Right hindlimb (tissue), 1 donor: Measurements from ENCODE around the gene TAF4.
"Not testable (repeated sequence)": the region's sequence is repeated elsewhere in the genome, so short reads cannot be mapped to it uniquely, and the experiment has no call there.

Source experiments
- DNase-seq: peaks from one replicate; pipeline ENCODE4 v3.0.0-alpha.2; 2018

The TAF4 gene

DNA sequence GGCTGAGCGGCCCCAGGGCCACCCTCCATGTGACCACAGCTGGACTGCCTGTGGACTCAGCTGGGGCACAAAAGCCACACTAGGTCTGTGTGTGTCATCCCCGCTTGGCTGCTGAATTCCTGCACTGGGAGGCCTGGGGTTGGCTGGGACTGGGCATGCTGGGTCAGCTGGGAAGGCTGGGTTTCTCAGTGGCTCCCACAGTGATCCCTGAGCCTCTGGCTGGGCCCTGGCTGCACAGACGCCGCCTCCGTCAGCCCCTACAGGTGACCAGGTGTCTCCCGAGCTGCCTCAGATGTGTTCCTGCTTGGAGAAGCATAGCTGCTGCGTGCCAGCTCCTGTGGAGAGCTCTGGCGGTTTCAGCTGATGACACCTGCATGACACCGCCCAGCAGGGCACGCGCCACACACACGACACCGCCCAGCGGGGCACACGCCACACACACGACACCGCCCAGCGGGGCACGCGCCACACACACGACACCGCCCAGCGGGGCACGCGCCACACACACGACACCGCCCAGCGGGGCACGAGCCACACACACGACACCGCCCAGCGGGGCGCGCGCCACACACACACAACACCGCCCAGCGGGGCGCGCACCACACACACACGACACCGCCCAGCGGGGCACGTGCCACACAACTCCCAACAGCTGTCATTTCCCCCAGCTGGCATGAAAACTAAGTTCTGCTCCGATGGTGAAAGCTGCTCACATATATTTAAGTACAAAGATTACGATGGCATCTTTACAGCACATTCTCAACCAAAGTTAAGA lies 88.8 kb downstream of the TAF4 start:
- DNase-seq: no peak

DNA sequence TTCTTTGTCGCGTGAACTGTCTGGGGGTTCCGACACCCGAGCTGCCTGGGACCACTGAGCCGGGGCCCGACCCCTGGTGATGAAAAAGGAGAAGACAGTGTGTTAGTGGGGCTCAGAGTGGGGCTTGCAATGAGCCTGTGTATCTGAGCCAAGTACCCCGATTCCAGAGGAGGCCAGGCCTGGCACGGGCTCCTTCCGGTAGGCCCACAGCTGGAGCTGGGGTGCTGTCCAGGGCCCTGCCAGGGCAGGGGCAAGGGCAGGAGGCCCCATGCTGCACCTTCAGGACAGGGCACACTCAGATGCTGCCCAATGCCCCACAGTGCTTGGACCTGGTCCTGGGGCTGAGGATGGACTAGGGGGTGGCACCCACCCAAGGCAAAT lies 89.4 kb downstream of the TAF4 start:
- no peak for DNase-seq

DNA sequence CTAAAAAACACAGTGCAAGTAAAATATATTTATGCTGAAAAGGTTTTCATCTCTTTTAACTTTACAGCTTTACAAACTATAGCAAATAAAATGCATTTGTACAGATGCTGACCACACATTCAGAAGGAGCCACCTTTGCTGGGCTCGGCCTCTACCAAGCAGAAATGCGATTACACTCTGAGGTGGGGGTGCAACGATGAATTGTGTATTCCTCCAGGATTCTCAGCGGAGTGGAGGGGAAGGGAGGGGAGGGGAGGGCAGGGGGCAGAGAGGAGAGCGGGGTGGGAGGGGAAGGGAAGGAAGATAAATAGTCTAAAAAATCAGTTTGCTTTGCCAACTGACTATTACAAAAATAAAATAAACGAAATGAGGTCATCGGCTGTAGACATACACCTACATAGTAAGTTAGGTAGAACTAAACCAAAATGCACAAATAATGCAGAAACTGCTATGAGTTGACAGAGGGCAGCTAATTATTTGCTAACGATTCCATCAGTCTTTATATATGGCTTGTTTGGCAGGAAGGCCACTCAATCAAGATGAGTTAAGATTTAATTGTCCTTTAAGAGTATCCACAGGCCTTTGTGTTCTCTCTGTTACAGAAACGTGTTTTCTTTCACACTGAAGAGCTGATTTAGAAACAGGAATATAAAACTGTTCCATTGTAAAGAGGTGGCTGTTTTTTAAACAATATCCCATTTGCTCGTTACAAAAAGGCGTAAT lies 90.1 kb downstream of the TAF4 start:
- no peak for DNase-seq

GRCh38 chr20:61974357-61974665 lies 91.4 kb downstream of the TAF4 start:
- no peak for DNase-seq

- no peak for DNase-seq
These were observed 91.9 kb downstream of the TAF4 start for GRCh38 chr20:61973515-61974356.

GRCh38 chr20:61972636-61973508 lies 92.8 kb downstream of the TAF4 start:
- no peak for DNase-seq

DNA sequence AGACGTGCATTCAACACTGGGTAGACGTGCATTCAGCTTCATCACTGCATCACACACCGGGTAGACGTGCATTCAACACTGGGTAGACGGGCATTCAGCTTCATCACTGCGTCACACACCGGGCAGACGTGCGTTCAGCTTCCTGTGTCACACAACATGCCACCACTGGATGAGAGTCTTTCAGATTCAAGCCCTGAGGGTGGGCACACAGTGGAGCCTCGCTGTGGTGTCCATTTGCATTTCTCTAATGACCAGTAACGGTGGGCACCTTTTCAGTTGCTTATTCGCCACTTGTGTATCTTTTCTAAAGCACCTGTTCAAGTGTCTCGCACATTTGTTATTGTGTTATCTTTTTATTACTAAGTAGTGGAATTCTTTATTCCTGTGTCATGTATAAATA lies 94.1 kb downstream of the TAF4 start:
- not testable (repeated sequence) for DNase-seq

GRCh38 chr20:61970357-61970756 lies 95.3 kb downstream of the TAF4 start:
- no peak for DNase-seq

DNA sequence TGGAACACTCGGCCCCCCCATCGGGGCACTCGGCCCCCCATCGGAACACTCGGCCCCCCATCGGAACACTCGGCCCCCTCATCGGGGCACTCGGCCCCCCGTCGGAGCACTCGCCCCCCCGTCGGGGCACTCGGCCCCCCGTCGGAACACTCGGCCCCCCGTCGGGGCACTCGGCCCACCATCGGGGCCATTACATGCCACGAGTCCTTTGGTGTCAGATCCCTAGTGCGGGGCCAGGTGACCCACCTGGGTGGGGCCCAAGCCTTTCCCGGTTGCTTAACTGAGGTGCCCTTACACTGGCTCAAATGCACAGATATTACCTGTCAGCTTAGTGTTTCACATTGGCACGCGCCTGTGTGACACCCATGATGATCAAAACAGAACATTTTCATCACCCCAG lies 95.9 kb downstream of the TAF4 start:
- no peak for DNase-seq

DNA sequence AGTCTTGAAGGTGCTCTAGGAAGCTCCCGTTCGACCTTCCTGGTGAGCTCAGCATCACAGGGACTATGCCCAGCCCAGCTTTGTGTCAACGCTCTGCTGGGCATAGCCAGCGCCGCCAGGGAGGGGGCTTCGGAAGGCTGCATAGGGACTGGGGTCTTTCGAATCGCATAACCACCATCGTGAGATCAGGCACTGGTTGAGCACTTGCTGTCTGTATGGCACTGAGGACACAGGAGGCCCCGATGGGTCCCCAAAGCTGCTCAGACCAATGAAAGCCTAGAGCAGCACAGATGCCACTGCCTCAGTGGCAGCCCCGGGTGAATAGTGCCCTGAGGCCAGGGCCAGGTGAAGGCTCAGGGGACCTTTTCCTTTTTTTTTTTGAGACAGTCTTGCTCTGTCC lies 96.7 kb downstream of the TAF4 start:
- DNase-seq: no peak

- DNase-seq: no peak
These were observed 97.5 kb downstream of the TAF4 start for GRCh38 chr20:61968036-61968810.

- DNase-seq: no peak
These were observed 98.4 kb downstream of the TAF4 start for GRCh38 chr20:61967300-61967699.

DNA sequence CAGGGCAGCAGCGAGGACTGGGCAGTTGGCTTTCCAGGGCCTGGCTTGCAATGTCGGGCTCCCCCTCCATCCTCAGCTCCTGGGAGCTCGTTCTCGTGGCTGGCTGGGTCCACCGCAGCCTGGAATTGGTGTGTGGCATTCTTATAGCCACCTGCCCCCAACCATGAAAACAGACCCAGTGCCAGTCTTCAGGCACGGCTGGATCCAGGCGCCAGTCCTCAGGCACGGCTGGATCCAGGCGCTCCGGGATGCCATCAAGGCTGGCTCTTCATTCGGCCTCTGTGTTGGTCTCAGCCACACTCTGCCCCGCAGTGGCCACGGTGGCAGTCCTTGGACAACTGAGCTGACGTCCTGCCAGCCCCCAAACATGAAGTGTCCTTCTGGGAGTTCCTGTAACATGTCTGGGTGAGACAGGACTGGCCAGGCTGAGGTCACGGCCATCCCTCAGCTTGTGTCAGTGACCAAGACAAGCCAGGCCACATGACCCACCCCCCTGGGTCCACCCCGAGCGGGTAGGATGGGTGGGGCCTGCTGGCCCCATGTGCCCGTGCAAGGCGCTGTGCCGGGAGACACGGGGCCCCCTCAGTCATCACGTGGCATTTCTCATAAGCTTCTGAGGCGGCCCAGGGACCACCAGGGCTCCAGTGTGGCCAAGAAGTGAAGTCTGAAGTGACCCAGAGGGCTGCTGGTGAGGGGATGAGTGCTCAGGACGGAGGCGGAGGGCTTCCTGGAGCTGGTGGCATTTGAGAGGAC lies 99.0 kb downstream of the TAF4 start:
- DNase-seq: no peak

- DNase-seq: no peak
These were observed 99.8 kb downstream of the TAF4 start for GRCh38 chr20:61965606-61966491.

DNA sequence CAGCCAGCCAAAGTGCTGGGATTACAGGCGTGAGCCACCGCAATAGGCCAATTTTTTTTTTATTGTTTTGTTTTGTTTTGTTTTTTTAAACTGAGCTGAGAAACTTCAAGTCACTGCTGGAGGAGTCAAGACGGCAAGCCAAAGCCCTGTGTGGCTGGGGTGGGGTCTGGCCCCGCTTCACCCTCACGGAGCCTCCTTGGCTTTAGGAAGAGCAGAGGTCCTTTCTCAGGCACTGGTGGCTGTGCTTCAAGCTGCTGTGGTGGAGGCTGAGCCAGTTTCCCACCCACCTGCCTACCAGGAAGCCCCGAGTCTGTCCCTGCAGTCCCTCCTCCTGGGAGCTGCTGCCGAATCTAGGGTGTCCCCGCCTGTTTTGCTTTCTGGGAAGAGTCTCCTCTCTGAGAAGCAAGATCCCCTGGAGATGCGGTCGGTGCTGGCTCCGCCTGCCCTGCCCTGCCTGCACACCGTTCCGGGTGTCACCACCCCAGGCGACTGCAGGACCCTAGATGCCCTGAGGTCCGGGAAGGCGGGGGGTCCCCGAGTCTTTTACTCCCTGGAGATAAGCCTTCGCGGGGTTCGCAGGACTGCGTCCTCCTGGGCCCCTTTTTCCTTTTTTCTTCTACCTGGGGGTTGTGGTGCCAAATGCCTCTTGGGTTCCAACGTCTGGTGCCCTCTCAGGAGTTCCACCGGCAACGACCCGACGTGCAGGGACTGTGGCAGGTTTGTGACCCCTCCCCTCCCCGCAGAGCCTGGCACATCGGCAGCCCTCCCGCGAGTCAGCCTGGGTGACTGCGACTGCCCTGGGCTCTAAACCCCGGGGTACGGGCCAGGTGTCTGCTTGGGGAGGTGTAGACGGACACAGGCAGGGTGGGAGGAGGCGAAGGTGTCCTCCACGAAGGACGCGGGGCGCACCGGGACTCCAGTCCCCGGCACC lies 100.7 kb downstream of the TAF4 start:
- no peak for DNase-seq

- DNase-seq: no peak
These were observed 101.6 kb downstream of the TAF4 start for GRCh38 chr20:61963885-61964674.

DNA sequence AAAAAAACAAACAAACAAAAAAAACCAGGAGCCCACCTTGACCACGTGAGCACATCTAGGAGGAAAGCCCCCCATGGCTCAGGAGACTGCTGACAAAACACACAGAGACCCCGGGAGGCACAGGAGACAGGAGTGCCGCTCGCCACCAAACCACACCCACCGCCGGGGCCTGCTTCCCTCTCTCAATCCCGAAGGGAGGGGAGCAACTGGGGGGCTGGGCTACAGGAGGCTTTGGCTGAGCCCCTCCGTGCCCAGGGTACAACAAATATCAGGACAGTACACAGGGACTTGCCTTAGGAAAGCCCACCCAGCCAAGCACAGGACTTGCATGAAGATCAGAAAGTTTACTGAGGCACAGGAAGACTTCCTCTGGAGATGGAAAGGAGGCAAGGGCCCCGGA lies 102.5 kb downstream of the TAF4 start:
- DNase-seq: no peak

- DNase-seq: no peak
These were observed 104.8 kb downstream of the TAF4 start for GRCh38 chr20:61960836-61961235.
